ENCODE data around the gene ADAM23.

Gene ADAM23

GRCh38 chr2:206502729-206503128 lies 59.4 kb downstream of the ADAM23 start:
- DNase-seq (ENCODE audit: low read depth), result no peak

GRCh38 chr2:206511283-206511682 lies 68.0 kb downstream of the ADAM23 start:
- DNase-seq (ENCODE audit: low read depth), result no peak

DNA sequence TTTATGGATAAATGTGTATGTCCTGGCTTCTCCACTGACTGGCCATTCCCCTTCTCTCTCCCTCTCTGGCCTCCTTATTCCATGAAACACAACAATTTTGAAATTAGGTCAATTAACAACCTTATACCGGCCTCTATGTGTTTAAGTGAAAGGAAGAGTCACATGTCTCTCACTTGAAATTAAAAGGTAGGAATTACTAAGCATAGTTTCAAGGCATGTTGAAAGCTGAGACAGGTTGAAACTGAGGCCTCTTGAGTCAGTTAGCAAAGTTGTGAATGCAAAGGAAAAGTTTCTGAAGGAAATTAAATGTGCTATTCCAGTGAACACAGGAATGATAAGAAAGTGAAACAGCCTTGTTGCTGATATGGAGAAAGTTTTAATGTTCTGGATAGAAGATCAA lies 69.7 kb downstream of the ADAM23 start:
- no peak for DNase-seq (ENCODE audit: low read depth)

GRCh38 chr2:206515580-206515979 lies 72.2 kb downstream of the ADAM23 start:
- no peak for DNase-seq (ENCODE audit: low read depth)

GRCh38 chr2:206518997-206519396 lies 75.7 kb downstream of the ADAM23 start:
- DNase-seq (ENCODE audit: low read depth), result no peak

DNA sequence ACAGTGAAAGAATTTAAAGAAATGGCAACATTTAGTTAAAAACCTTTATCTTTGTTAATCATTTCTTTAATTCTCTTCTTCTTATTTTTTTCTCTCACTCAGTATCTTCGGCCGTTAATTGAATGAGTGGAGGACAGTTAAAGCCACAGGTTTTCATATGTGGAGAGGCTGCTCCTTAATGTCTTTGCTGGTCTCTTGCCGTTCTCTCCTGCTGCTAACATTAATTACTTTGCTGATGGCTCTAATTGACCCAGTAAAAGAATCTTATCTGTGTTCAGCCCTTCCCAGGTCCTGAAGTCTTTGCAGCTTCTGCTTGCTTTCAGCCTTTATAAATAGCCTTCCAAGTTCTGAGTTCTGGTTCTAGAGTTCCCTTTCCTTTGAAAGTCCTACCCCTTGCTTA lies 77.1 kb downstream of the ADAM23 start:
- DNase-seq (ENCODE audit: low read depth), result no peak

- no peak for DNase-seq (ENCODE audit: low read depth)
Measured at GRCh38 chr2:206521115-206521514, 77.8 kb downstream of the ADAM23 start.

DNA sequence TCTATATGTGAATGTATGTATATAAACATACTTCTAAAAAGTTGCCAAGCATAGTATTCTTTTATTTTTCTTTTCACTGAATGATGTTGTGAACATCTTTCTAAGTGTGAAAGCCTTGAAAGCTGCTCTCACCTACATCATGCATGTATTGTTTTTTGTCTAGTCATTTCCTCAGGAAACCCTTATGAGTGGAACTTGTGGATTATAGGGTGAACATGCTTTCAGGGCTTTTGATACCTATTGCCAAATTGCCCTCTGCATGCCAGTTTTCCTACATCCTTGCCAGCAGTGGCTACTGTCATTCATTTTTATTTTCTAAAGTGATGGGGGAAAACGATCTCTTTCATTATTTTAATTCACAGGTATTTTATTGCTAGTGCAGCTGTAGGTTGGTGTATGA lies 78.3 kb downstream of the ADAM23 start:
- no peak for DNase-seq (ENCODE audit: low read depth)

DNA sequence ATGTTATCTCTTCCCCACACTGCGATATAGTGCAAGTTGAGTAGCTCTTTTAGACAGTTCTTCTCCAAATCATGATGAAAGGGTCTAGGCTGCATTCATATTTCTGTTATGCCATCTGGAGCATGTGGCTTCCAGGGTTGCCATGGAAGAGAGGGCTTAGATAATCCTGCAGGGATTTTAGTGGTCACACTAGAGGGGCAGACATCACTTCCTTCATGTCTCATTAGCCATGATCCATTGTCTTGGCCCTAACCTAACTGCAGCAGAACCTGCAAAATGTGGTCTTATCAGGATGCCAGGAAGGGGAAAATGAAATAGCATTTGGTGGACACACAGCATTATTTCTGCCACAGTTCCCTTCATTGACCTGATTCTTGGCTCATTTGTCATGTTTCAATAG lies 83.1 kb downstream of the ADAM23 start:
- DNase-seq (ENCODE audit: low read depth), result no peak

DNA sequence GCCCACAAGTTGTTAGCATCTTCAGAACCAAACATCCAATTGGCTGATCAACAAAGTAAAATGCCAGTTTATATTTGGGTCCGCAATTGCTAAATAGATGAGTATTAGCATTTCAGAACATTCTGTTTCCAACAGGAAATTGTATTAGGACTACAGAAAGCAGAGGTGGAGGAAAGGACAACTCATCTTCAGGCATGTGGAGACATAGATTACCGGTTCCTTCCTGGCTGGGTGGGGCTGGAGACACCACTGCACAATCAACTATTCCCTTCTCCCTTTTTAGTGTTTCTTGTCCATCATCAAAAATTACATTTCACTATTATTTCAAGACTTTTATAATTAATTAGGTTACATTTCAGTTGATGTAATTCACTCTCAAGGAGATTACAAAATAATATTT lies 83.8 kb downstream of the ADAM23 start:
- no peak for DNase-seq (ENCODE audit: low read depth)

GRCh38 chr2:206530727-206531126 lies 87.4 kb downstream of the ADAM23 start:
- no peak for DNase-seq (ENCODE audit: low read depth)

DNA sequence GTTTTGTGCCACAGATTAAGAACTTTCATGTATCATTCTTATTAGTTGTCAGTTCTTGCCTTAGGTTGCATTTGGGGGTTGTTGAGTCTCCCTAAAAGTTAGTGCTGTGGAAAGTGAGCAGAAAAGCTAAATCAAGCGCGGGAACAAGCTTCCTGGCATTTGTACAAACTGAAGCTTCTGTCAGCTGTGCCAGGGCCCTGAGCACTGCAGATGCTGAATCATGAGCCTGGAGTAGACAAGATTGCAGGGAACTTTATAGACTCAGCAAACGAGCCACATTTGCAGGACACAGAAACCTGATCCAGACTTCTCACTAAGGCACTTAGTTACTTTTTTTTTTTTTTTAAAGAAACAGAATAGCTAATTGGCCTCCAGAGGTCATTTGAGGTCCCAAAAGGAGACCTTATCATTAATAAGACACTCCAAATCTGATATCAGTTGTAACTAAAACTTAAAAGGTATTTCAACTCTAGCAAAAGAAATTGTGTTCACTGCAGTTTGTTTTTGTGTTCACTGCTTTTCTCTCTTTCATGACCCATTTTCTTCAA lies 88.7 kb downstream of the ADAM23 start:
- no peak for DNase-seq (ENCODE audit: low read depth)

DNA sequence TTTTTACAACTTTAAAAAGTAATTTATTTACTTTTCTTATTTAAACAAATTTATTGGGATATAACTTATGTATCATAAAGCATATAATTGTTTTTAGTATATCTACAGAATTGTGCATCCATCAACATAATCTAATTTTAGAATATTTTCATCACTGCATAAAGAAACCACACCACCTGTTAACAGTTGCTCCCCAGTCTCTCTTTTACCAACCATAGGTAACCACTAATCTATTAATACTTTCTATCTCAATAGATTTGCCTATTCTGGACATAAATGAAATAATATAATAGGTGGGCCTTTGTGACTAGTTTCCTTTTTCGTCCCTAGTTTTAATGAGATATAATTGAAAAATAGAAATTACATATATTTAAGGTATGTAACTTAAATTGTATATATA lies 90.6 kb downstream of the ADAM23 start:
- no peak for DNase-seq (ENCODE audit: low read depth)

- DNase-seq (ENCODE audit: low read depth), result no peak
Measured at GRCh38 chr2:206535260-206535986, 92.1 kb downstream of the ADAM23 start.

DNA sequence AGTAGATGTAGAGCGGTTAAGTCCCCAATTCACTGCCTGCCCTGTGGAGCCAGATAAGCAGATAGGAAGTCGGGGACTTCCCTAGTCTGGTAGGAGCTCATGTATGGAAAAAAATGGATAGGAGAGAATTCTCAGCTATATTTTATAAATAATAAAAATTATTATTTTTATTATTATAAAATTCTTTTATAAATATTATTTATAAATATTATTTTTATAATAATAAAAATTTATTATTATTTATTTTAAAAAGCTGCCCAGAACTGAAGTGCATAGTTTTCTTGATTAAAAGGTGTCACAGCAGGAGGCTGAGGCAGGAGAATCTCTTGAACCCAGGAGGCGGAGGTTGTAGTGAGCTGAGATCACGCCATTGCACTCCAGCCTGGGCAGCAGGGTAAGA lies 97.4 kb downstream of the ADAM23 start:
- no peak for DNase-seq (ENCODE audit: low read depth)

DNA sequence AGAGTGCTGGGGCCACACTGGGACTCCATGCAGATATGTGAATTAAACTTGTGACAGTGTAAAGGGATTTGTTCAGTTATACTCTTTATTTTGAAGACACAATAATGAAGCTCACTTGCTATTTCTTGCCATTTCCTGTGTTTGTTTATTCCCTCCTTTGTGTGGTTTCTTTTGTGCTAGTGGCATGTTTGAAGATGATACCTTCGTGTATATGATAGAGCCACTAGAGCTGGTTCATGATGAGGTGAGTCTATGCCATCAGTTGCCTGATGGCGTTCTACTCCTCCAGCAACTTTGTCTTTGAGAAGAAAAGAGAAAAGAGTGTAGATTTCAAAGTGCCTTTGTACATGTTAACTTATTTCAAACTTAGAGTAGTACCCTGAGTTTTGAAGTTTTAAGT lies 99.7 kb downstream of the ADAM23 start:
- DNase-seq (ENCODE audit: low read depth), result no peak

GRCh38 chr2:206548383-206548782 lies 105.1 kb downstream of the ADAM23 start:
- no peak for DNase-seq (ENCODE audit: low read depth)

DNA sequence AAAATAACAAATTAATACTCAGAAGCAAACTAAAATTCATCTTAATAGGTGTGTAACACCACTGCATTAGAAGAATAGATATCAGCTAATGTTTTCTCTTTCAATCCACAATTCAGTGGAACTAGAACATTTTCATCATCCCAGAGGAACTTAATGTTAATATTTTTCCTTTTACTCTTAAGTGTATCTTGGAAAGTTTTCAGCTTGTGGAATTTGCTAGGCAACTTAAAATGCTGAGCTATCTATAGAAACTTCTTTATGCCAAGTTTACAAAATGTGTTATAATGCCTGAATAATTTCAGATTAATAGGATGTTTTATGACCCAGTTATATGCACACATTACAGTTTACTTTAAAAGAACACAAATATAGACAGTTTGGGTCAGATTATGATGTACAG lies 112.4 kb downstream of the ADAM23 start:
- no peak for DNase-seq (ENCODE audit: low read depth)

DNA sequence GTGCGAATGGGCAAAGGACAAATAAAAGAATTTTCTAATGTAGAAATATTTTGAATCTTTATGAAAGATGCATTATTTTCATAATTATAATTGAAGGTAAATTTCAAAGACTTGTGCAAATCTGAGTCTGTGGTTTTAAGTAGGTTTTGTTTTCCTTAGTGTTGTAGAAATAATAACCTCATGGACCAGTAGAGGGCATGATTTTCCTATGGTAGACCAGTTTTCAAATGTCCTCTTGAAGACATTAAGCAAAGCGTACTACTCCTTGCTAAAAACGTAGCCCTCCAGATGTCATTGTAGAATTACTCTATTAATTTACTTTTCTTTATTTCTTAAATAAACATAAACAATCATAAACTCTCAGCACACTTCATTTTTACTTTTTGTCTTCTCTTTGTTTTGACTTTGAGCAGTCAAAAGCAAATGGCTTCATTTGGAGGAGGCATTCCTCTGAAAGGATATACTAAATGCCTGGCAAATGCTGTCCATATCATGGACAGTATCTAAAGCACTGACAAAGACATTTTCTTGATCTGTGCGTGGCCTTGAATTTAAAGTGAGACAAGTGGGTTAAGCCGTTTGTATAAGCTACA lies 113.1 kb downstream of the ADAM23 start:
- no peak for DNase-seq (ENCODE audit: low read depth)

DNA sequence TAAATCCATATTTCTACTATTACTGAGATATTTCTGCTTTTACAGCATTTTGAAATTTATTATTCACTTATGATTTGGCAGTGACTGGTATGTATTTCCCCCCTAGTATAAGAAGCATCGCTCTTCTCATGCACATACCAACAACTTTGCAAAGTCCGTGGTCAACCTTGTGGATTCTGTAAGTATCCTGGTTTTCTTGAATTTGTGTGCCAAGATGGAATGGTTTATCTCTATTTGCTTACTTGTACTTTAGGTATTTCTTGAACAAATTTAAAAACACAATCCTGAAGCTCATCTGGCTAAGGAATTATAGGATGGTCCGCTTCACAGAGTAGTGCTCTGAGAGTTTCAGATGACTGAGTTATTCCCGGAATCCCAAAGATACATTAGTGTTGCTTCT lies 114.0 kb downstream of the ADAM23 start:
- no peak for DNase-seq (ENCODE audit: low read depth)

- no peak for DNase-seq (ENCODE audit: low read depth)
Measured at GRCh38 chr2:206558492-206558891, 115.2 kb downstream of the ADAM23 start.

DNA sequence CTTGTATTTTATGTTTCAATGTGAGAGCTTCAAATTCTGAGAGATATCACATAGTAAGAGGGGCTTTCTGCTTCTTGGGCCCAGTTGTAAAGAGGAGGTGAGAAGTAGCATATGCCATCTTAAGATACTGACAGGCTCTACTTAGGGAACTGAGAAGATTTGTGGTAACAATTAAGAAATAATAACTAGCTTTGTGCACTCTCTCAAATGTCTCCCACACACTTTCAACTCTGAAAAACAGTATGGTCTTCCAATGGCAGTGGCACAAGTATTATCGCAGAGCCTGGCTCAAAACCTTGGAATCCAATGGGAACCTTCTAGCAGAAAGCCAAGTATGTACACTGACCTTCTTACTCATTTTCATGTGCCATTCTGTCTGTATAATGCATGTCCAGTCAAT lies 118.6 kb downstream of the ADAM23 start:
- no peak for DNase-seq (ENCODE audit: low read depth)

GRCh38 chr2:206562375-206562774 lies 119.0 kb downstream of the ADAM23 start:
- DNase-seq (ENCODE audit: low read depth), result no peak

- no peak for DNase-seq (ENCODE audit: low read depth)
Measured at GRCh38 chr2:206563374-206563773, 120.0 kb downstream of the ADAM23 start.
